Osteocyte (in vitro differentiated cells): ENCODE data around the gene DIPK1C. TPM values are rescaled to one million over a fixed set of nuclear protein-coding genes. Genes with fewer than 3 reads are reported as not detected.

Experiments
- DNase-seq: peaks from one replicate; pipeline ENCODE4 v3.0.0; 2021; ENCODE audit warnings: mixed read lengths; ENCODE audit not compliant: unreplicated experiment; ENCODE audit errors: extremely low spot score
- H3K27ac Mint-ChIP-seq: one replicate; pipeline ENCODE4 v1.8.0; 2021; ENCODE audit warnings: mild to moderate bottlenecking, mixed read lengths; ENCODE audit not compliant: unreplicated experiment
- H3K27me3 Mint-ChIP-seq: one replicate; pipeline ENCODE4 v1.8.0; 2021; ENCODE audit warnings: mixed read lengths; ENCODE audit not compliant: unreplicated experiment
- H3K36me3 Mint-ChIP-seq: one replicate; pipeline ENCODE4 v1.8.0; 2021; ENCODE audit warnings: mixed read lengths; ENCODE audit not compliant: unreplicated experiment
- H3K4me1 Mint-ChIP-seq: one replicate; pipeline ENCODE4 v1.8.0; 2021; ENCODE audit warnings: mixed read lengths; ENCODE audit not compliant: unreplicated experiment
- H3K4me3 Mint-ChIP-seq: one replicate; pipeline ENCODE4 v1.8.0; 2021; ENCODE audit warnings: mild to moderate bottlenecking, moderate library complexity, mixed read lengths; ENCODE audit not compliant: unreplicated experiment
- H3K9me3 Mint-ChIP-seq: one replicate; pipeline ENCODE4 v1.8.0; 2021; ENCODE audit warnings: mixed read lengths; ENCODE audit not compliant: unreplicated experiment
- CTCF ChIP-seq: fragments of 200-600 bp; sonication (generic); IDR thresholded peaks from 2 replicates; pipeline ENCODE4 v1.5.0; 2021; ENCODE audit warnings: antibody characterized with exemption, mild to moderate bottlenecking, moderate library complexity
- total RNA-seq: library from RNA; stranded (reverse); gene quantifications from 2 replicates; pipeline ENCODE4 v1.2.1, GENCODE V29; 2021

Gene DIPK1C
- total RNA-seq, 1 donor from 2014 or later: not detected

GRCh38 chr18:74446631-74447403 lies 10.3 kb downstream of the DIPK1C start:
- Mint-ChIP-seq H3K36me3 (no peaks in the 10 kb centered on the region), H3K4me1 (no peaks in the 10 kb centered on the region), H3K27ac (no peak overlapping the region), H3K9me3 (no peaks in the 10 kb centered on the region), H3K27me3 (no peaks in the 10 kb centered on the region), H3K4me3 (no peak overlapping the region)
- TF ChIP-seq CTCF: no peak
- DNase-seq: peak; percentile 78

GRCh38 chr18:74446178-74446577 lies 10.9 kb downstream of the DIPK1C start:
- H3K4me1 Mint-ChIP-seq: no peaks in the 10 kb centered on the region
- H3K9me3 Mint-ChIP-seq: no peaks in the 10 kb centered on the region
- no peak overlapping the region for H3K27ac Mint-ChIP-seq
- no peak for TF ChIP-seq CTCF
- no peak overlapping the region for H3K4me3 Mint-ChIP-seq
- no peaks in the 10 kb centered on the region for H3K27me3 Mint-ChIP-seq
- H3K36me3 Mint-ChIP-seq: no peaks in the 10 kb centered on the region
- peak; percentile 76 for DNase-seq

- no peaks in the 10 kb centered on the region for H3K27me3 Mint-ChIP-seq
- no peaks in the 10 kb centered on the region for H3K36me3 Mint-ChIP-seq
Observed at GRCh38 chr18:74445585-74445984, 11.5 kb downstream of the DIPK1C start.

GRCh38 chr18:74444104-74444503 lies 13.0 kb downstream of the DIPK1C start:
- no peak for TF ChIP-seq CTCF
- Mint-ChIP-seq H3K36me3 (no peaks in the 10 kb centered on the region), H3K27ac (no peak overlapping the region), H3K4me3 (no peak overlapping the region), H3K4me1 (no peaks in the 10 kb centered on the region), H3K9me3 (no peaks in the 10 kb centered on the region), H3K27me3 (no peaks in the 10 kb centered on the region)
- DNase-seq: no peak

More at GRCh38 chr18:74445585-74445984, 11.5 kb downstream of the DIPK1C start:
- H3K27ac Mint-ChIP-seq: no peak overlapping the region
- peak; percentile 82 for DNase-seq
- H3K9me3 Mint-ChIP-seq: no peaks in the 10 kb centered on the region
- no peaks in the 10 kb centered on the region for H3K4me1 Mint-ChIP-seq
- no peak for TF ChIP-seq CTCF
- H3K4me3 Mint-ChIP-seq: no peak overlapping the region

GRCh38 chr18:74440808-74441427 lies 16.2 kb downstream of the DIPK1C start:
- Mint-ChIP-seq H3K4me3 (no peak overlapping the region), H3K27ac (no peak overlapping the region), H3K27me3 (peaks cover 2% of the 10 kb centered on the region), H3K4me1 (no peaks in the 10 kb centered on the region), H3K9me3 (no peaks in the 10 kb centered on the region), H3K36me3 (no peaks in the 10 kb centered on the region)
- DNase-seq: no peak
- no peak for TF ChIP-seq CTCF
